ENCODE data around the gene FST.

FST gene

GRCh38 chr5:53480416-53481158, at the start of gene FST:
TSS of gene FST (plus strand) at chr5:53480629. CDS start at chr5:53480792, 163 bp downstream.
- no peak for DNase-seq (ENCODE audit: low read depth)

GRCh38 chr5:53431665-53432064, 48.8 kb upstream of the FST start:
- no peak for DNase-seq (ENCODE audit: low read depth)

GRCh38 chr5:53433026-53433425, 47.4 kb upstream of the FST start:
- DNase-seq (ENCODE audit: low read depth) = no peak

- DNase-seq (ENCODE audit: low read depth) = no peak
These were observed 45.9 kb upstream of the FST start for GRCh38 chr5:53434541-53434940.

GRCh38 chr5:53436480-53437191, 43.8 kb upstream of the FST start:
- no peak for DNase-seq (ENCODE audit: low read depth)

GRCh38 chr5:53438079-53438478, 42.4 kb upstream of the FST start:
- no peak for DNase-seq (ENCODE audit: low read depth)

- DNase-seq (ENCODE audit: low read depth) = no peak
These were observed 41.6 kb upstream of the FST start for GRCh38 chr5:53438486-53439472.

GRCh38 chr5:53442961-53443360, 37.5 kb upstream of the FST start:
- DNase-seq (ENCODE audit: low read depth) = no peak

GRCh38 chr5:53445569-53445968, 34.9 kb upstream of the FST start:
- DNase-seq (ENCODE audit: low read depth) = no peak

GRCh38 chr5:53446908-53447307, 33.5 kb upstream of the FST start:
- DNase-seq (ENCODE audit: low read depth) = no peak

- DNase-seq (ENCODE audit: low read depth) = no peak
These were observed 31.6 kb upstream of the FST start for GRCh38 chr5:53448851-53449250.

- DNase-seq (ENCODE audit: low read depth) = no peak
These were observed 26.3 kb upstream of the FST start for GRCh38 chr5:53453898-53454718.

GRCh38 chr5:53454719-53455000, 25.8 kb upstream of the FST start:
- DNase-seq (ENCODE audit: low read depth) = no peak

GRCh38 chr5:53456366-53456765, 24.1 kb upstream of the FST start:
- no peak for DNase-seq (ENCODE audit: low read depth)

- no peak for DNase-seq (ENCODE audit: low read depth)
These were observed 16.4 kb upstream of the FST start for GRCh38 chr5:53463909-53464621.

- no peak for DNase-seq (ENCODE audit: low read depth)
These were observed 15.7 kb upstream of the FST start for GRCh38 chr5:53464722-53465121.

- DNase-seq (ENCODE audit: low read depth) = no peak
These were observed 10.3 kb upstream of the FST start for GRCh38 chr5:53469946-53470687.

GRCh38 chr5:53472279-53472678, 8.2 kb upstream of the FST start:
- no peak for DNase-seq (ENCODE audit: low read depth)

- no peak for DNase-seq (ENCODE audit: low read depth)
These were observed 7.5 kb upstream of the FST start for GRCh38 chr5:53472720-53473510.

- no peak for DNase-seq (ENCODE audit: low read depth)
These were observed 6.8 kb upstream of the FST start for GRCh38 chr5:53473633-53474032.

Measured in activated T-helper 9 cell treated with anti-CD3 and anti-CD28 coated beads, Interleukin-2, amount 50 U/mL, for 16 hours (primary cell).